Measurements from ENCODE around the gene FBXO45.

DNA sequence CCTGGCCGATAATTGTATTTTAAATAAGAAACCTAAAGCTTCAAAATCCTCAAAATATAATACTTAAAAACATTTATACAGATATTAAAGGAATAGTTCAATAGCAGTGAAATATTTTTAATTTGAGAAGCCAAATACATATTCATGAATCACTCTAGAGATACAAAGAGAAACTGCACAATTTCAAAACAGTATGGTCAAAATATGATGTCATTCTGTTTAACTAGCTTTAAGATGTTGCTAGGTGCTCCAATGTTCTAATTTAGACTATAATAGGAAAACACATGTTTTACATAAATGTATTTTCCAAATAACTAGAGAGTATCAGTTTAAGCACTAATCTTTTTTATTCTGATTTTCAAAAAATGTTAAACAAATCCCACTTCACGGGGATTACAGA, 60.8 kb downstream of the FBXO45 start:
- TF ChIP-seq ZBTB7A (IDR thresholded peaks at IDR 0.05; ENCODE audit: low read depth), result no peak
- no peak for TF ChIP-seq TAF1 (IDR thresholded peaks at IDR 0.05; ENCODE audit: low read depth)
- TF ChIP-seq TEAD4 (IDR thresholded peaks at IDR 0.05), result no peak
- TF ChIP-seq, protein P1, sequence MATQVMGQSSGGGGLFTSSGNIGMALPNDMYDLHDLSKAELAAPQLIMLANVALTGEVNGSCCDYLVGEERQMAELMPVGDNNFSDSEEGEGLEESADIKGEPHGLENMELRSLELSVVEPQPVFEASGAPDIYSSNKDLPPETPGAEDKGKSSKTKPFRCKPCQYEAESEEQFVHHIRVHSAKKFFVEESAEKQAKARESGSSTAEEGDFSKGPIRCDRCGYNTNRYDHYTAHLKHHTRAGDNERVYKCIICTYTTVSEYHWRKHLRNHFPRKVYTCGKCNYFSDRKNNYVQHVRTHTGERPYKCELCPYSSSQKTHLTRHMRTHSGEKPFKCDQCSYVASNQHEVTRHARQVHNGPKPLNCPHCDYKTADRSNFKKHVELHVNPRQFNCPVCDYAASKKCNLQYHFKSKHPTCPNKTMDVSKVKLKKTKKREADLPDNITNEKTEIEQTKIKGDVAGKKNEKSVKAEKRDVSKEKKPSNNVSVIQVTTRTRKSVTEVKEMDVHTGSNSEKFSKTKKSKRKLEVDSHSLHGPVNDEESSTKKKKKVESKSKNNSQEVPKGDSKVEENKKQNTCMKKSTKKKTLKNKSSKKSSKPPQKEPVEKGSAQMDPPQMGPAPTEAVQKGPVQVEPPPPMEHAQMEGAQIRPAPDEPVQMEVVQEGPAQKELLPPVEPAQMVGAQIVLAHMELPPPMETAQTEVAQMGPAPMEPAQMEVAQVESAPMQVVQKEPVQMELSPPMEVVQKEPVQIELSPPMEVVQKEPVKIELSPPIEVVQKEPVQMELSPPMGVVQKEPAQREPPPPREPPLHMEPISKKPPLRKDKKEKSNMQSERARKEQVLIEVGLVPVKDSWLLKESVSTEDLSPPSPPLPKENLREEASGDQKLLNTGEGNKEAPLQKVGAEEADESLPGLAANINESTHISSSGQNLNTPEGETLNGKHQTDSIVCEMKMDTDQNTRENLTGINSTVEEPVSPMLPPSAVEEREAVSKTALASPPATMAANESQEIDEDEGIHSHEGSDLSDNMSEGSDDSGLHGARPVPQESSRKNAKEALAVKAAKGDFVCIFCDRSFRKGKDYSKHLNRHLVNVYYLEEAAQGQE (IDR thresholded peaks at IDR 0.05; ENCODE audit: low read depth), result no peak
- no peak for TF ChIP-seq TCF12 (IDR thresholded peaks at IDR 0.05; ENCODE audit: low read depth)
- no peak for TF ChIP-seq NFIC (IDR thresholded peaks at IDR 0.05)
